GM21737 (cell line): ENCODE measurements around the gene CHST8.

Experiments
- ATAC-seq: cut with Tn5 transposase; IDR thresholded peaks from one replicate; pipeline ENCODE4 v1.9.1; 2021; ENCODE audit warnings: mild to moderate bottlenecking, moderate library complexity; ENCODE audit not compliant: unreplicated experiment

CHST8 gene

GRCh38 chr19:33706631-33707030 lies 84.9 kb downstream of the CHST8 start:
- ATAC-seq, result no peak

- ATAC-seq, result no peak
These were observed 90.5 kb downstream of the CHST8 start for GRCh38 chr19:33712268-33712667.

- ATAC-seq, result no peak
These were observed 91.4 kb downstream of the CHST8 start for GRCh38 chr19:33713194-33713593.

DNA sequence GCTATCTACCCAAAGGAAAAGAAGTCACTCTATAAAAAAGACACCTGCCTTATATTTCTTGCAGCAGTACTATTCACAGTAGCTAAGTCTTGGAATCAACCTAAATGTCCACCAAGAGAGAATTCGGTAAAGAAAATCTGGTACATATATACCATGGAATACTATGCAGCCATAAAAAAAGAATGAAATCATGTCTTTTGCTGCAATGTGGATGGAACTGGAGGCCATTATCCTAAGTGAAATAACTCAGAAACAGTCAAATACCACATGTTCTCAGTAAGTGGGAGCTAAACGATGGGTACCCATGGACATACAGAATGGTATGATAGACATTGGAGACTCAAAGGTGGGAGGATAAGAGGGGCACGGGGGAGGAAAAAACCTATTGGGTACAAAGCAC lies 92.4 kb downstream of the CHST8 start:
- no peak for ATAC-seq

GRCh38 chr19:33715462-33715861 lies 93.7 kb downstream of the CHST8 start:
- ATAC-seq, result no peak

GRCh38 chr19:33717878-33718277 lies 96.1 kb downstream of the CHST8 start:
- no peak for ATAC-seq

- ATAC-seq, result no peak
These were observed 97.0 kb downstream of the CHST8 start for GRCh38 chr19:33718651-33719254.

DNA sequence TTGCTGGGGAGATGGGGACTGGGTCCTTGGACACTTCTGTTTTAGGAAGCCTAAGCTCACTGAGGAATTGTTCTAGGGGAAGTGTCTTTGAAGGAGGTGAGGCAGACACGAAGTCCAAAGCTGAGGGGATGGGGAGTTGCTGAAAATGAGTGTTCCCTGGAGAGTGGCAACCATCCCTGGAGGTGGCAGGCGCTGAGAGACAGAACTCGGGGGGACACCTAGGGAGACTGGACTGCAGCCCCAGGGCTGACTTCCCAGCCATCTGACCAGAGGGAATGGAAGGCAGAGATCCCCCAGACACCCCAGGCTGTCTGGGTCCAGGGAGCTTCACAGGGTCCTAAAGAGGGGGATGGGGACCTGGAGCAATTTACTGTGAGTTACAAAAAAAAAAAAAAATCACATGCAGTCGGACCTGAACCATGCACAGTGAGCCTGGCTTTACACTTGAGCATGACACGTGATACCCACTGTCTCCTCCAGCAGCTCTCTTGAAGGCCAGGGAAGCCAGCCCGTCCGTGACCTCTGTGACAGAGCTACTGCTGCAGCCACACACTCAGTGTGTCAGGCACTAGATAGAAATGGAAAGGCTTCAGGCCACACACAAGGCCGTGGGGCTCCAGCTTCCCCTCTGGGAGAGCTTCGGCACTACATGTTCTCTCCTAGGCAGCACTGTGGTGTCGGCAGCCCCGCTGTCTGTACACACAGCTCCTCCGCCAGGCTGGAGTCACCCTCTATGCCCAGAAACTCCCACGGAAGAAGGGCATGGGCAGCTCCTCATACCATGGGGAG lies 97.8 kb downstream of the CHST8 start:
- ATAC-seq, result no peak

- ATAC-seq, result no peak
These were observed 98.4 kb downstream of the CHST8 start for GRCh38 chr19:33720155-33720493.

GRCh38 chr19:33720691-33721682 lies 99.2 kb downstream of the CHST8 start:
- ATAC-seq, result no peak

DNA sequence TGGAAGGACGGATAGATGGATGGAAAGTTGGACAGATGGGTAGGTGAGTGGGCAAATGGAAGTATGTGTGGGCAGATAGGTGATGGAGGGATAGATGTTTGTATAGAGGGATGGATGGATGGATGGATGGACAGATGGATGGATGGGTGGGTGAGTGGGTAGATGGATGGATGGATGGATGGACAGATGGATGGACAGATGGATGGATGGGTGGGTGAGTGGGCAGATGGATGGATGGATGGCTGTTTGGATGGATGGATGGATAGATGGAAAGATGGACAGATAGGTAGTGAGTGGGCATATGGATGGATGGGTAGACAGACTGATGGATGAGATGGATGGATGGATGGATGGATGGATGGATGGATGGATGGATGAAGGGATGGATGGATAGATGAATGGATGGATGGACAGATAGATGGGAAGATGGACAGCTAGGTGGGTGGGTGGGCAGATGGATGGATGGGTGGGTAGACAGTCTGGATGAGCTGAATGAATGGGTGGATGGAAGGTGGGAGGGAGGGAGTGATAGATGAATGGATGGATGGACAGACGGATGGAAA lies 100.1 kb downstream of the CHST8 start:
- no peak for ATAC-seq

GRCh38 chr19:33722456-33723239 lies 100.9 kb downstream of the CHST8 start:
- no peak for ATAC-seq

- no peak for ATAC-seq
These were observed 101.8 kb downstream of the CHST8 start for GRCh38 chr19:33723512-33723911.

DNA sequence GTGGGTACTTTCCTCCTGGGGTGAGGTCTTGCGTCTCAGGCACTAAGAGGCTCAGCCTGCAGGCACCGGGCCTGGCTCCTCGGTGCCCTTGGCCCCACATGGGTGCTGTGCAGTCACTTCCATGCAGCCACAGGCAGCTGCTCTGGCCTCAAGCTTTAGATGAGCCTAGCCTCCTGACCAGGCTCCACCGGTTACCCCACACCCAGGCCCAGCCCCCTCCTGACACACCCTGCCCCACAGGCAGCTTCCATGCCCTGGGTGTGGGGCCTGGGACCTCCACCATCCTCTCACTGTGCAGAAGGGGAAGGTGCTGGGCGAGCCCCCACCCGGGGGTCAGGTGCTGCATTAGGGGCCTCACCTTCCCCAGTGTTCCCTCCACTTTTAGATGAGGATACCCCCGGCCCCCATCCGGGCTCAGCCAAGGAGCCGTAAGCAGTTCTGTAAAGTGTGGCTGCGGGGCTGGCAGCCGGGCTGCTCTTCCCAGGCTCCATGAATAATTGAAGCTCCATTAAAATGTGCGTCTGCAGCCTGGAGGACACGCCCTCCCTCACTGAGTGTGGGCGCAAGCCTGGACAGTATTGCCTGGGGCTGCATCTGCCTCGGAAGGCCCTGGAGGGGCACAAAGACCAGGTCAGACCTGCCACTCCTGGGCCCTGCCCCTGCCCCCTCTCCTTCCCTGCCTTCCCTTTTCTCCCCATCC lies 102.4 kb downstream of the CHST8 start:
- no peak for ATAC-seq

GRCh38 chr19:33724721-33725060 lies 102.9 kb downstream of the CHST8 start:
- ATAC-seq, result no peak

DNA sequence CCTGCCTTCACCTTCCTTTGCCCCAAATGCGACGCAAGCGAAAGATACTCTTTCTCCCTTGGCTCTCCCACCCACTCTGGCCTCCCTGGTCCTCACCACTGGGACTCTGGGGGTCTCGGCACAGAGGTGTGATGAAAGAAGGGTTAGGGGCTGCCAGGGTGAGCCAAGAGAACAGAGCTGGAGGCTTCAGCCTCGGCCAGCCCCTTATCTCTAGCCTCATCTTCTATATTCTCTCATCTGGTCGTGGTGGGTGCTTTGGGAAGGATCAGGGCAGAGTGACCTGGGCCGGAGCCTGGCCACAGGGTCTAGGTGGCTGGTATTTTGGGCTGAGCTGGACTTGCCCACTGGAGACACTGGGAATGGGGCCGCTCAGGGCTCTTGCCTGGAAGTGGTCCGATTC lies 103.8 kb downstream of the CHST8 start:
- ATAC-seq, result no peak

DNA sequence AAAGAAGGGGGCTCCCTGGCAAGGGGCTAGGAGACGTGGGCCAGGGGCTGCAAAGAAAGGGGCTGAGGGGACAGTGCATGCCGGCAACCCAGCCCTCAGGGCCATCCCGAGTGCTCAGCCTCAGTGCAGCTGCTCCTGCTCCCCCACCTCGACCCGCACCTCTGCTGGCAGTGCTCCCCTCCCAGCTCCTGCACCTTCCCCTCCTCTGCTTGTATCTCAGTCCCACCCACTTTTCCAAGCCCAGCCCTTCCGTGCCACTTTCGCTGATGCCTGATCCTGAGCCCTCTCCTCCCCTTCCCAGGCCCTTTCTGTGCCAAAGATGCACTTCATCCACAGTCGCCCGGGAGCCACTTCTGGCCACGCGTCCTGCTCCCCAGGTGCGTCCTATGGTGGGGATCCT lies 105.0 kb downstream of the CHST8 start:
- no peak for ATAC-seq

DNA sequence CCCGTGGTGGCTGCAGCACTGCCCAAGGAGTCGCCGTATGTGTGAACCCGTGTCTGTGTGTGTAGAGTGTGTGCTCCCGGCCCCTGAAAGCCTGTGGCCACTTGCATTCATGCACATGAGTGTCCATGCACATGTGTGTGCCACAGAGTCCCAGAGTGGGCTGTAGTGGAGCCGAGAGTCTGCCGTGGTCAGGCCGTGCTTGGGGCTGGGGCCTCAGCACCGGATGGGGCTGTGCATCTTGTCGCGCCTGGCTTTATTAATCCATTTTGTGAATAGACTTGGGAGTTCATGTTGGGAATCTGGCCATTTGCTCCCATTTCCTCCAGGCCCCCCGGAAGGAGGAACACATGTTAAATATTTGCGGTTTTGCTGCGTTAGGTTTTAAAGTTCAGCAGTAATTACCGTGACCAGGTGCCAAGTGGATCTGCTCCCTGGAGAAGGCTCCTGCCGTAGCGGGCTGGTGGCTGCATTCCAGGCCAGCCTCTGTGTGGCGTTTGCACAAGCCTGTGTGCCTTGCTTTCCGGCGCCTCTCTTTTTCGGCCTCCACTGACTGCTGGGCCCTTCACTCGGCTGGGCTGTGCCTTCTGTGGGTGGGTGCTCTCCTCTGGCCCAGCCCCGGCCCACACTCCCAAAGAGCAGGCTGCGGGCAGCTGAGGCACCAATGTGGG lies 105.7 kb downstream of the CHST8 start:
- no peak for ATAC-seq

DNA sequence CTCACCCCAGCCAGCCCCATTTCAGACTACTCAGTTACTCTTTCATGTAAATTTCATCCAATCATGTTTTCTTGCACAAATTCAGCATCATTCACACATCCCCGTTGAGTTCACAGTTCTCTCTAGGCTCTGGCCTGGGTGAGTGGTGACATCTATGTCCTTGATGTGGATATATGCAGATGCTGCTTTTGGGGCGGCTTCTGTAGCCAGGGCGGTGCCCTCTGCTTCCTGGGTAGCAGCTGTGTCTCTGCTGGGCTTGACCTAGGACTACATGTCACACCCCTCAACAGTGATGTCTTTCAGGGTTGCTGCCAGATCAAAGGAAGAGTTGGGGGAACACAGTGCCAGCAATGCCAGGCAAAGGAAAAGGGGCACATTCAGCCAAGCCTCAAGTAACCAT lies 106.4 kb downstream of the CHST8 start:
- ATAC-seq, result no peak
